Heart left ventricle (tissue), 13 donors: ENCODE data around the gene COMMD1.
"Not testable (repeated sequence)": the region's sequence is repeated elsewhere in the genome, so short reads cannot be mapped to it uniquely, and the experiment has no call there.

ENCODE experiments used
- CTCF ChIP-seq, 12 donors: fragments of 200-600 bp; sonication (generic) in 4 of 12; IDR thresholded peaks; one replicate each; pipeline versions ENCODE4 v1.5.0 to v1.8.0; 2018 to 2022; ENCODE audit warnings: antibody characterized with exemption in 12 of 12, mild to moderate bottlenecking in 5 of 12
- POLR2A ChIP-seq, 2 donors: fragments of 450-650 bp; IDR thresholded peaks; one replicate each; pipeline ENCODE4 v1.6.1; 2017; ENCODE audit warnings: antibody characterized with exemption in 2 of 2, mild to moderate bottlenecking in 2 of 2, moderate library complexity in 2 of 2
- donor health status: ischemic (EF 13 %, LVEDD 7.1; RV severe dilation, severe dysfunction).
- donor health status: DM: no; HTN: yes; CAD: no.
- donor health status: DM: no; HTN: no; CAD: no.
- donor health status: ischemic (EF 25% LVEDD 6.9; RV normal size, moderate dysfunction).
- donor health status: ischemic (EF 25% LVEDD 5.7; RV mildly dilated, moderate dysfunction).
- donor health status: ischemic (EF 35%, LVEDD 5.7; RV mildly dilated, moderate dysfunction).
- donor health status: nonischemic (EF 11% LVEDD 7.7; RV severe dilation, severe dysfunction).
- donor health status: DM: yes; HTN: yes; CAD: no.
- donor health status: PGD.
- donor health status: ischemic (EF 29% LVEDD 5.4; RV normal size, mild dysfunction).
- donor health status: nonischemic (EF 23%, LVEDD 6.1; RV moderate dilation, normal function).

DNA sequence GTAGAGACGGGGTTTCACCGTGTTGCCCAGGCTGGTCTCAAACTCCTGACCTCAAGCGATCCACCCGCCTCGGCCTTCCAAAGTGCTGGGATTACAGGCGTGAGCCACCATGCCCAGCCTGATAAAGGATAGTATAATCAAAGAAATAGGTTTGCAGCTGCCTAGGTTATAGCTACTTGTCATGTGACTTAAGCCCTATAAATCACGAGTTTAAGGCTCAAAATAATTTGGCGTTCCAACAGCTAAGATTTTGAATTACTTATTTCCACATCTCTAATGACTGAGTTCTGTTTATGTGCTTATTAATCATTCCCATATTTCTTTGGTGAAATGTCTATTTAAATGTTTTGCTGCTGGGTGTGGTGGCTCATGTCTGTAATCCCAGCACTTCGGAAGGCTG lies 49.4 kb downstream of the COMMD1 start:
- not testable (repeated sequence) for TF ChIP-seq CTCF, POLR2A (IDR thresholded peaks at IDR 0.05)
